Stimulated activated CD4-positive, alpha-beta T cell treated with anti-CD3 and anti-CD28 coated beads, Interleukin-1b, Interleukin-23, amount 100 ng/mL, for 24 hours (primary cell): ENCODE measurements around the gene FICD.

Experiments used
- DNase-seq, 4 experiments: peaks; one replicate each; pipeline ENCODE4 v3.0.0-alpha.2; 2020; ENCODE audit warnings: low read depth in 4 of 4, low spot score in 1 of 4

The FICD gene

GRCh38 chr12:108498136-108498535 is 16.9 kb upstream of the FICD start:
- DNase-seq = no peak

- no peak for DNase-seq
These were observed 12.2 kb upstream of the FICD start for GRCh38 chr12:108502922-108503321.

- DNase-seq = no peak
These were observed 9.9 kb upstream of the FICD start for GRCh38 chr12:108505129-108505528.

- DNase-seq = no peak
These were observed 7.0 kb upstream of the FICD start for GRCh38 chr12:108507971-108508642.

- no peak for DNase-seq
These were observed 5.3 kb upstream of the FICD start for GRCh38 chr12:108509806-108510205.

GRCh38 chr12:108510836-108511235 is 4.2 kb upstream of the FICD start:
- no peak for DNase-seq

GRCh38 chr12:108511633-108512540 is 3.2 kb upstream of the FICD start:
- peak; percentile 62 to 71 (median 64) for DNase-seq

GRCh38 chr12:108514468-108514972 is 557 bp upstream of the FICD start:
- DNase-seq = no peak

GRCh38 chr12:108515916-108516315 is 839 bp downstream of the FICD start:
- no peak for DNase-seq

GRCh38 chr12:108516511-108517275 is 1.6 kb downstream of the FICD start:
- DNase-seq = no peak

- DNase-seq = no peak
These were observed 2.4 kb downstream of the FICD start for GRCh38 chr12:108517288-108518100.

GRCh38 chr12:108518101-108518715 is 3.1 kb downstream of the FICD start:
- DNase-seq = no peak

GRCh38 chr12:108518716-108519496 is 3.8 kb downstream of the FICD start:
- no peak for DNase-seq

- no peak for DNase-seq
These were observed 4.5 kb downstream of the FICD start for GRCh38 chr12:108519558-108519957.

- DNase-seq = no peak
These were observed 8.3 kb downstream of the FICD start for GRCh38 chr12:108523365-108523764.

- DNase-seq = no peak
These were observed 10.6 kb downstream of the FICD start for GRCh38 chr12:108525681-108526080.

GRCh38 chr12:108526482-108527165 is 11.5 kb downstream of the FICD start:
- DNase-seq = no peak

- DNase-seq = no peak
These were observed 12.1 kb downstream of the FICD start for GRCh38 chr12:108527166-108527496.

- DNase-seq = no peak
These were observed 15.1 kb downstream of the FICD start for GRCh38 chr12:108530161-108530560.
